IPS-18a (cell line): ENCODE results near the gene CBX4.
A peak's percentile ranks its signal among the peaks of the same experiment; 100 is the strongest.

Experiments used
- H3K27ac ChIP-seq: one replicate; pipeline ENCODE4 v1.5.1; 2013; ENCODE audit warnings: low read length
- H3K27me3 ChIP-seq: one replicate; pipeline ENCODE4 v1.6.1; 2013; ENCODE audit warnings: mild to moderate bottlenecking, low read length; ENCODE audit not compliant: control insufficient read depth, insufficient read depth
- H3K36me3 ChIP-seq: one replicate; pipeline ENCODE4 v1.6.1; 2013; ENCODE audit warnings: low read depth, low read length; ENCODE audit not compliant: control insufficient read depth
- H3K4me1 ChIP-seq: one replicate; pipeline ENCODE4 v1.6.1; 2013; ENCODE audit warnings: low read depth, low read length; ENCODE audit not compliant: control insufficient read depth
- H3K4me3 ChIP-seq: one replicate; pipeline ENCODE4 v1.5.1; 2013; ENCODE audit warnings: low read length
- H3K9ac ChIP-seq: one replicate; pipeline ENCODE4 v1.6.1; 2013; ENCODE audit warnings: mild to moderate bottlenecking, low read length, moderate library complexity
- H3K9me3 ChIP-seq: one replicate; pipeline ENCODE4 v1.6.1; 2013; ENCODE audit warnings: low read depth, low read length; ENCODE audit not compliant: control insufficient read depth

The CBX4 gene

GRCh38 chr17:79837888-79838521, 1.2 kb downstream of the CBX4 start:
- Histone ChIP-seq H3K9me3 (no peaks in the 10 kb centered on the region), H3K27me3 (peaks cover 90% of the 10 kb centered on the region), H3K27ac (no peak overlapping the region), H3K36me3 (no peaks in the 10 kb centered on the region), H3K4me3 (peak overlapping the region; percentile 68), H3K4me1 (peaks cover 35% of the 10 kb centered on the region), H3K9ac (peak overlapping the region; percentile 44)

GRCh38 chr17:79836972-79837887, 2.0 kb downstream of the CBX4 start:
- Histone ChIP-seq H3K9me3 (no peaks in the 10 kb centered on the region), H3K36me3 (no peaks in the 10 kb centered on the region), H3K4me3 (peak overlapping the region; percentile 68), H3K27me3 (peaks cover 90% of the 10 kb centered on the region), H3K4me1 (peaks cover 35% of the 10 kb centered on the region), H3K9ac (no peak overlapping the region), H3K27ac (no peak overlapping the region)

DNA sequence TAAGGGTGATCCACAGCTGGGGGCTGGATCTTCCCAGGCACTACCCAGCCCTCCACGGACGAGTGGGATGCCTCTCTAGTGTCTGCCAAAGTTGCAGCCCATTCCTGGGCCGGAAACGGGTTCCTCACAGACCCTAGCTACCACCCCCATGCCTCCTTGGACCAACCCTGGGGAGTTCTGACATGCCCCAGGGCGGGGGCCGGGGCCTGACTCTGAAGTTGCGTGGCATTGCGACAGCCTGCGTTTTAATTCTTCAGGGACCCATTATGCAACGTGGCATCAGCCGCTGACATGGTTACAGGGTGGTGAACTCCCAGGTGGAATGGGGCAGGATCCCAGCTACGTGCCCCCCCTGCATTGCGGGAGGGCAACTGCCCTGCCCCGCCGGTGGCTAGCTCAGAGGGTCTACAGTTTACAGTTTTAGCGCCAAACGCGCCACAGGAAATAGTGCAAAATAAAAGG, 2.7 kb downstream of the CBX4 start:
- no peaks in the 10 kb centered on the region for H3K36me3 ChIP-seq
- H3K27me3 ChIP-seq, result peaks cover 90% of the 10 kb centered on the region
- H3K27ac ChIP-seq, result no peak overlapping the region
- H3K4me1 ChIP-seq, result peaks cover 36% of the 10 kb centered on the region
- peak overlapping the region; percentile 17 for H3K4me3 ChIP-seq
- no peaks in the 10 kb centered on the region for H3K9me3 ChIP-seq
- no peak overlapping the region for H3K9ac ChIP-seq

DNA sequence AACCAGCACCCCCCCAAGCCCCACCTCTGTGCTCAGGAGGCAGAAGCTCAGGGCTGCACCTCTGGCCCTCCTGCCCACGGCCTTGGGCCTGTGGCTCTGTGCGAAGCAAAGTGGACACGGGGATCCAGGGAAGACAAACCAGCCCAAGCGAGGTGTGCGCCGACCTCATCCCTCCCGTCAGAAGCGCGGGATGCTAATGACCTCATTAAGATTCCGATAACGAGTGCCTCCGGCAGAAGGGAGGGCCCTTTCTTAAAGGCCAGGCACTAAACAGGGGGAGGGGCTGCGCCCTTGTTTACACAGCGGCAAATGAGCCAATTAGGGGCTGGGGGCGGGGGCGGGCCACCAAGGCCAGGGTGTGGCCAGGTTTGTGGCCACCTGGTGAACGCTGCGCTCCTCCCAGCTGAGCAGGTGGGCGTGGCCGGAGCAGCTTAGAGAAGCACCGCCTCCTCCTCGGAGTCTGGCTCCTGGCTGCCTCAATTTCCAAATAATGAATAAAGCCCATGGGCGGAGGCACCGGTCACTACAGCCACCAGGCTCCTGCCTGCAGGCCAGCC, 3.2 kb downstream of the CBX4 start:
- Histone ChIP-seq H3K27me3 (peaks cover 90% of the 10 kb centered on the region), H3K4me1 (peaks cover 40% of the 10 kb centered on the region), H3K36me3 (no peaks in the 10 kb centered on the region), H3K9ac (no peak overlapping the region), H3K9me3 (no peaks in the 10 kb centered on the region), H3K4me3 (peak overlapping the region; percentile 53), H3K27ac (no peak overlapping the region)

DNA sequence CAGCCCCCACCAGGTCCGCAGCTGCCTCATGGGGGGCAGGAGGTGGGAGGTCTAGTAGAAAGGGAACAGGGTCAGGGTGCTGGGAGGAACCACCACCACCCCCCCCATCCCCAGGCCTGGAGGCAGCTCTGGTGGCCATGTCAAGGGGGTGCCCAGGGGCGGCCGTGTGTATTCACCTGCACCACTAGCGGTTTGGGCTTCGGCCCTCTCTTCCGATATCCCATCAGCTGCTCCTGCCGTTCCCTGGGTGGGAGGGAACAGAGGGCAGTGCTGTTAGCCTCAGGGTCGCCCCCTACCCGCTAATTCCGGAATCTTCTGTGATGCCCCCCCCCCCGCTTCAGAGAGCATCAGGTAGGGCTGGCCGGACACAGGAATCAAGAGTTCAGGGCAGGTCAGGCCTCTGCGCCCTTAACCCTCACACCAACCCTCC, 3.8 kb downstream of the CBX4 start:
- Histone ChIP-seq H3K27ac (no peak overlapping the region), H3K4me1 (peaks cover 44% of the 10 kb centered on the region), H3K9ac (no peak overlapping the region)

GRCh38 chr17:79834565-79835469, 4.4 kb downstream of the CBX4 start:
- Histone ChIP-seq H3K9ac (no peak overlapping the region), H3K27ac (no peak overlapping the region), H3K9me3 (no peaks in the 10 kb centered on the region), H3K27me3 (peaks cover 90% of the 10 kb centered on the region), H3K36me3 (no peaks in the 10 kb centered on the region), H3K4me1 (peaks cover 45% of the 10 kb centered on the region), H3K4me3 (no peak overlapping the region)

More for the DNA sequence above, 3.8 kb downstream of the CBX4 start:
- Histone ChIP-seq H3K36me3 (no peaks in the 10 kb centered on the region), H3K27me3 (peaks cover 90% of the 10 kb centered on the region), H3K4me3 (peak overlapping the region; percentile 53), H3K9me3 (no peaks in the 10 kb centered on the region)

- Histone ChIP-seq H3K4me3 (no peak overlapping the region), H3K36me3 (no peaks in the 10 kb centered on the region), H3K9me3 (no peaks in the 10 kb centered on the region), H3K4me1 (peaks cover 45% of the 10 kb centered on the region), H3K9ac (no peak overlapping the region), H3K27me3 (peaks cover 95% of the 10 kb centered on the region), H3K27ac (no peak overlapping the region)
These were observed 5.3 kb downstream of the CBX4 start for GRCh38 chr17:79833744-79834564.

GRCh38 chr17:79833110-79833450, 6.2 kb downstream of the CBX4 start:
- Histone ChIP-seq H3K4me1 (peaks cover 40% of the 10 kb centered on the region), H3K4me3 (no peak overlapping the region)

GRCh38 chr17:79832218-79833109, 6.8 kb downstream of the CBX4 start:
- peaks cover 34% of the 10 kb centered on the region for H3K4me1 ChIP-seq
- no peaks in the 10 kb centered on the region for H3K36me3 ChIP-seq
- peak overlapping the region; percentile 28 for H3K4me3 ChIP-seq
- no peak overlapping the region for H3K27ac ChIP-seq
- H3K9me3 ChIP-seq, result no peaks in the 10 kb centered on the region
- H3K27me3 ChIP-seq, result peaks cover 100% of the 10 kb centered on the region
- H3K9ac ChIP-seq, result no peak overlapping the region

More at GRCh38 chr17:79833110-79833450, 6.2 kb downstream of the CBX4 start:
- H3K36me3 ChIP-seq, result no peaks in the 10 kb centered on the region
- no peak overlapping the region for H3K9ac ChIP-seq
- H3K27me3 ChIP-seq, result peaks cover 100% of the 10 kb centered on the region
- no peaks in the 10 kb centered on the region for H3K9me3 ChIP-seq
- no peak overlapping the region for H3K27ac ChIP-seq
